Endodermal cell (in vitro differentiated cells): ENCODE data around the gene PCDHGA1. TPM values are rescaled to one million over a fixed set of nuclear protein-coding genes. Genes with fewer than 3 reads are reported as not detected.

ENCODE experiments used
- DNase-seq: peaks from one replicate; pipeline ENCODE4 v3.0.0-alpha.2; 2017
- H3K27ac ChIP-seq: 2 replicates; pipeline ENCODE4 v1.5.1; 2013; ENCODE audit warnings: mild to moderate bottlenecking, low read depth, low read length, moderate library complexity
- H3K27me3 ChIP-seq: 2 replicates; pipeline ENCODE4 v1.6.1; 2013; ENCODE audit warnings: mild to moderate bottlenecking, low read length, moderate library complexity; ENCODE audit not compliant: insufficient read depth, control insufficient read depth, poor library complexity, severe bottlenecking
- H3K36me3 ChIP-seq: 2 replicates; pipeline ENCODE4 v1.7.0; 2013; ENCODE audit warnings: mild to moderate bottlenecking, low read length, moderate library complexity; ENCODE audit not compliant: control insufficient read depth, insufficient read depth
- H3K4me1 ChIP-seq: one replicate; pipeline ENCODE4 v1.7.0; 2013; ENCODE audit warnings: low read length; ENCODE audit not compliant: control insufficient read depth, insufficient read depth
- H3K4me3 ChIP-seq: 2 replicates; pipeline ENCODE4 v1.5.1; 2013; ENCODE audit warnings: mild to moderate bottlenecking, low read length, moderate library complexity
- H3K9ac ChIP-seq: 2 replicates; pipeline ENCODE4 v1.6.1; 2013; ENCODE audit warnings: mild to moderate bottlenecking, low read length, moderate library complexity; ENCODE audit not compliant: poor library complexity, severe bottlenecking; ENCODE audit errors: extremely low read depth
- H3K9me3 ChIP-seq: 2 replicates; pipeline ENCODE4 v1.6.1; 2013; ENCODE audit warnings: mild to moderate bottlenecking, low read length, moderate library complexity; ENCODE audit not compliant: control insufficient read depth
- H3K27ac Mint-ChIP-seq: 2 replicates; pipeline ENCODE4 v1.8.0; 2020; ENCODE audit warnings: mixed read lengths
- H3K27me3 Mint-ChIP-seq: 2 replicates; pipeline ENCODE4 v1.8.0; 2021; ENCODE audit warnings: mild to moderate bottlenecking, mixed read lengths; ENCODE audit not compliant: insufficient read depth
- H3K36me3 Mint-ChIP-seq: 2 replicates; pipeline ENCODE4 v1.8.0; 2020; ENCODE audit warnings: low read depth, mixed read lengths
- H3K4me1 Mint-ChIP-seq: 2 replicates; pipeline ENCODE4 v1.8.0; 2020; ENCODE audit warnings: mixed read lengths
- H3K4me3 Mint-ChIP-seq: 2 replicates; pipeline ENCODE4 v1.8.0; 2020; ENCODE audit warnings: mild to moderate bottlenecking, moderate library complexity, mixed read lengths
- H3K9me3 Mint-ChIP-seq: 2 replicates; pipeline ENCODE4 v1.8.0; 2020; ENCODE audit warnings: mild to moderate bottlenecking, mixed read lengths
- CTCF ChIP-seq: fragments of 200-600 bp; sonication (generic); conservative IDR thresholded peaks from 2 replicates; pipeline ENCODE4 v1.5.0; 2021; ENCODE audit warnings: antibody characterized with exemption, mild to moderate bottlenecking
- WGBS, 2 experiments: methylation state at CpG; one replicate each; pipeline versions ENCODE4 v1.1.5 to v1.1.7; 2013; ENCODE audit warnings: missing lambda C conversion rate in 2 of 2, mixed read lengths in 1 of 2; ENCODE audit not compliant: insufficient coverage in 1 of 2, insufficient read length in 1 of 2; 5-methylcytosine and 5-hydroxymethylcytosine counted together
- total RNA-seq, 2 donors: library from RNA; stranded (reverse); fragmentation: NEBNext Ultra II Directional in 1 of 2; extraction: Animal tissue kit (Norgen Biotek cat#: 25700) in 1 of 2; gene quantifications; 2 replicates in 1 of 2; 3 replicates in 1 of 2; pipeline ENCODE4 v1.2.1, GENCODE V29; 2021

Gene PCDHGA1
- total RNA-seq, 2 donors from 2014 or later = 0.38 to 2.2 TPM

- TF ChIP-seq CTCF = no peak
- peaks cover 14% of the 10 kb centered on the region for H3K27me3 ChIP-seq
- no peaks in the 10 kb centered on the region for H3K36me3 ChIP-seq
- H3K4me3 ChIP-seq = no peak overlapping the region
- Mint-ChIP-seq H3K4me3 (no peak overlapping the region), H3K9me3 (no peaks in the 10 kb centered on the region), H3K27me3 (peaks cover 95% of the 10 kb centered on the region), H3K36me3 (peaks cover 22% of the 10 kb centered on the region), H3K27ac (no peak overlapping the region), H3K4me1 (peaks cover 19% of the 10 kb centered on the region)
- WGBS, 2 experiments = 91 to 96% methylated on average over 7 to 10 of the region's 10 CpGs
- peaks cover 12% of the 10 kb centered on the region for H3K4me1 ChIP-seq
- DNase-seq = no peak
- no peak overlapping the region for H3K27ac ChIP-seq
- H3K9ac ChIP-seq = no peak overlapping the region
- no peaks in the 10 kb centered on the region for H3K9me3 ChIP-seq
Measured at GRCh38 chr5:141489841-141490240, 159.5 kb downstream of the PCDHGA1 start.

GRCh38 chr5:141490271-141490670, 160.0 kb downstream of the PCDHGA1 start:
- H3K36me3 ChIP-seq = no peaks in the 10 kb centered on the region

GRCh38 chr5:141490771-141491170, 160.5 kb downstream of the PCDHGA1 start:
- Histone ChIP-seq H3K9me3 (no peaks in the 10 kb centered on the region), H3K27me3 (peaks cover 8% of the 10 kb centered on the region), H3K4me3 (no peak overlapping the region), H3K36me3 (no peaks in the 10 kb centered on the region), H3K27ac (no peak overlapping the region), H3K4me1 (peaks cover 17% of the 10 kb centered on the region), H3K9ac (no peak overlapping the region)
- DNase-seq = no peak
- Mint-ChIP-seq H3K4me1 (peaks cover 16% of the 10 kb centered on the region), H3K27me3 (peaks cover 86% of the 10 kb centered on the region), H3K9me3 (no peaks in the 10 kb centered on the region), H3K27ac (no peak overlapping the region), H3K36me3 (peaks cover 22% of the 10 kb centered on the region), H3K4me3 (no peak overlapping the region)
- 90 to 91% methylated on average over 5 to 13 of the region's 13 CpGs for WGBS, 2 experiments
- TF ChIP-seq CTCF = no peak

More at GRCh38 chr5:141490271-141490670, 160.0 kb downstream of the PCDHGA1 start:
- Mint-ChIP-seq H3K27ac (no peak overlapping the region), H3K9me3 (no peaks in the 10 kb centered on the region), H3K36me3 (peaks cover 22% of the 10 kb centered on the region), H3K4me1 (peaks cover 16% of the 10 kb centered on the region), H3K27me3 (peaks cover 91% of the 10 kb centered on the region), H3K4me3 (no peak overlapping the region)
- 93 to 98% methylated on average over 8 to 10 of the region's 10 CpGs for WGBS, 2 experiments
- peak; percentile 36 for DNase-seq
- no peak for TF ChIP-seq CTCF
- H3K9ac ChIP-seq = no peak overlapping the region
- no peak overlapping the region for H3K4me3 ChIP-seq
- H3K9me3 ChIP-seq = no peaks in the 10 kb centered on the region
- H3K27ac ChIP-seq = no peak overlapping the region
- peaks cover 14% of the 10 kb centered on the region for H3K4me1 ChIP-seq
- peaks cover 13% of the 10 kb centered on the region for H3K27me3 ChIP-seq
